Right lobe of liver (tissue), 6 donors: ENCODE data around the gene HGFAC. TPM values are rescaled to one million over a fixed set of nuclear protein-coding genes. Genes with fewer than 3 reads are reported as not detected.
A peak's percentile ranks its signal among the peaks of the same experiment; 100 is the strongest.
"Not testable (repeated sequence)": the region's sequence is repeated elsewhere in the genome, so short reads cannot be mapped to it uniquely, and the experiment has no call there.

Experiments used
- ATAC-seq, 4 donors: fragments of 200-7000 bp; cut with Tn5 transposase; one replicate each; pipeline ENCODE4 v1.9.1; 2020; ENCODE audit warnings: mild to moderate bottlenecking in 4 of 4, moderate library complexity in 4 of 4
- DNase-seq, 3 donors: peaks; one replicate each; pipeline ENCODE4 v3.0.0-alpha.2; 2020
- H3K27ac ChIP-seq, 3 donors: fragments of 200-600 bp; one replicate each; pipeline ENCODE4 v1.8.0; 2022
- H3K27me3 ChIP-seq, 2 donors: fragments of 200-600 bp; one replicate each; pipeline ENCODE4 v1.8.0; 2022
- H3K36me3 ChIP-seq, 4 donors: fragments of 200-600 bp; sonication (generic) in 1 of 4; one replicate each; pipeline versions ENCODE4 v1.5.1 to v1.8.0; 2017 to 2022; ENCODE audit warnings: control low read depth in 1 of 4
- H3K4me1 ChIP-seq, 4 donors: fragments of 200-600 bp; sonication (generic) in 1 of 4; one replicate each; pipeline versions ENCODE4 v1.5.1 to v1.8.0; 2017 to 2022; ENCODE audit warnings: control low read depth in 1 of 4
- H3K4me3 ChIP-seq, 3 donors: fragments of 200-600 bp; one replicate each; pipeline ENCODE4 v1.8.0; 2022
- H3K9me3 ChIP-seq, 4 donors: fragments of 200-600 bp; sonication (generic) in 1 of 4; one replicate each; pipeline versions ENCODE4 v1.5.1 to v1.8.0; 2017 to 2022; ENCODE audit warnings: control low read depth in 1 of 4
- POLR2A ChIP-seq: fragments of 450-650 bp; IDR thresholded peaks from one replicate; pipeline ENCODE4 v1.6.1; 2017; ENCODE audit warnings: antibody characterized with exemption, mild to moderate bottlenecking
- WGBS: methylation state at CpG from one replicate; pipeline ENCODE4 v1.1.6; 2018; ENCODE audit warnings: low coverage, low lambda C conversion rate; ENCODE audit not compliant: insufficient coverage; ENCODE audit errors: missing lambda C conversion rate; 5-methylcytosine and 5-hydroxymethylcytosine counted together
- intact Hi-C, 2 donors: fragments of 100-400 bp; cut with DNase I; formaldehyde crosslinking; loops; one replicate each; pipeline versions ENCODE4 v1.11.2 to v1.14.1; 2022
- total RNA-seq, 6 experiments: library from RNA; depleted of rRNA in 2 of 6; stranded (reverse); fragments of >200 nt in 2 of 6; fragmentation: NEBNext Ultra II Directional in 3 of 6; extraction: Animal tissue kit (Norgen Biotek cat#: 25700) in 3 of 6; gene quantifications; one replicate each; pipeline versions ENCODE4 v1.1.0 to v1.2.4, GENCODE V29; 2016 to 2023
- TF ChIP-seq, protein P1 (sequence below), 4 donors: fragments of 200-600 bp in 3 of 4; fragments of 450-650 bp in 1 of 4; IDR thresholded peaks; one replicate each; pipeline versions ENCODE4 v1.5.1 to v1.8.0; 2016 to 2022; ENCODE audit warnings: antibody characterized with exemption in 4 of 4, mild to moderate bottlenecking in 2 of 4
- donor health status: DM: no; HTN: yes; CAD: no.
- donor health status: DM: no; HTN: no; CAD: no.
- donor health status: DM: no; HTN: no; CAD: no.
- donor health status: DM: no; HTN: yes; CAD: no.
- donor health status: DM: no; HTN: yes; CAD: no.

The HGFAC gene
- total RNA-seq, 6 experiments from 2014 or later: 73.9 to 176 (median 140) TPM

DNA sequence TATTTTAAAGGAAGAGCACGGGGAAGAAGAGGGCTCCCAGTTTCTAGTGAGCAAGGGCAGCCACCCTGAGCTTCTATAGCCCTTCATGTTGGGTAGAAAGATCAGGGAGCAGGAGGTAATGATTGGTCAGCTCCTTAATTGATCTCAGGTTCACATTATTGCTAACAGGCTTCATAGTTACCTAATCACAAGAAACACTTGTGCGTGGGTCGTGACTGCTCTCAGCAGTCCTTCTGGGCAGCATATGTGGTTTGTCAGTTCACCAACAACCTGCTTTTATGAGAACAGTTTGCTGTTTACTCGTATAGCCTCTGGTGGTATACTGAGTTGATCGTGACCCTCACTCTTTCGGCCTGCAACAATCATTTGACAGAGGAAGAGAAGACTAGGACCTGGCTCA, 16.6 kb downstream of the HGFAC start:
- Histone ChIP-seq H3K27ac (no peak overlapping the region), H3K9me3 (no peaks in the 10 kb centered on the region), H3K4me3 (no peak overlapping the region), H3K36me3 (no peaks in the 10 kb centered on the region), H3K4me1 (peaks cover 0 to 17% (median 6%) of the 10 kb centered on the region in 4 donors), H3K27me3 (no peaks in the 10 kb centered on the region)
- TF ChIP-seq, protein P1, sequence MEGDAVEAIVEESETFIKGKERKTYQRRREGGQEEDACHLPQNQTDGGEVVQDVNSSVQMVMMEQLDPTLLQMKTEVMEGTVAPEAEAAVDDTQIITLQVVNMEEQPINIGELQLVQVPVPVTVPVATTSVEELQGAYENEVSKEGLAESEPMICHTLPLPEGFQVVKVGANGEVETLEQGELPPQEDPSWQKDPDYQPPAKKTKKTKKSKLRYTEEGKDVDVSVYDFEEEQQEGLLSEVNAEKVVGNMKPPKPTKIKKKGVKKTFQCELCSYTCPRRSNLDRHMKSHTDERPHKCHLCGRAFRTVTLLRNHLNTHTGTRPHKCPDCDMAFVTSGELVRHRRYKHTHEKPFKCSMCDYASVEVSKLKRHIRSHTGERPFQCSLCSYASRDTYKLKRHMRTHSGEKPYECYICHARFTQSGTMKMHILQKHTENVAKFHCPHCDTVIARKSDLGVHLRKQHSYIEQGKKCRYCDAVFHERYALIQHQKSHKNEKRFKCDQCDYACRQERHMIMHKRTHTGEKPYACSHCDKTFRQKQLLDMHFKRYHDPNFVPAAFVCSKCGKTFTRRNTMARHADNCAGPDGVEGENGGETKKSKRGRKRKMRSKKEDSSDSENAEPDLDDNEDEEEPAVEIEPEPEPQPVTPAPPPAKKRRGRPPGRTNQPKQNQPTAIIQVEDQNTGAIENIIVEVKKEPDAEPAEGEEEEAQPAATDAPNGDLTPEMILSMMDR (IDR thresholded peaks at IDR 0.05): no peak
- TF ChIP-seq POLR2A: no peak
- intact Hi-C loops: no loop called here
- no peak for DNase-seq
- WGBS: 97% methylated on average over 4 of the region's 6 CpGs
- no peak for ATAC-seq

DNA sequence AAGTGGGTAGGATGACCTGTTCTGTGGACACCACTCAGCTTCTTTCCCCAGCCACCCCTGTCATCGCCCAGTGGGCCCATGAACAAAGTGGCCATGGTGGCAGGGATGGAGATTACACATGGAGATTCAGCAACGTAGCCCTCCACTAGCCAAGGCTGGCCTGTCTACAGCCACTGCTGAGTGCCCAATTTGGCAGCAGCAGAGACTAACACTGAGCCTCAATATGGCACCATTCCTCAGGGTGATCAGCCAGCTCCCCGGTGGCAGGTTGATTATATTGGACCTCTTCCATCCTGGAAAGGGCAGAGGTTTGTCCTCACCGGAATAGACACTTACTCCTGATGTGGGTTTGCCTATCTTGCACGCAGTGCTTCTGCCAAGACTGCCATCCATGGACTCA, 17.4 kb downstream of the HGFAC start:
- H3K4me1 ChIP-seq: peaks cover 0 to 17% (median 6%) of the 10 kb centered on the region in 4 donors
- H3K27ac ChIP-seq, H3K4me3 ChIP-seq, intact Hi-C loops, H3K9me3 ChIP-seq, H3K36me3 ChIP-seq, H3K27me3 ChIP-seq, ATAC-seq: not testable (repeated sequence)
- peak in 1 of 3 donors; percentile 2 for DNase-seq
- no CpG with 5 or more reads among the region's 5 CpGs for WGBS

DNA sequence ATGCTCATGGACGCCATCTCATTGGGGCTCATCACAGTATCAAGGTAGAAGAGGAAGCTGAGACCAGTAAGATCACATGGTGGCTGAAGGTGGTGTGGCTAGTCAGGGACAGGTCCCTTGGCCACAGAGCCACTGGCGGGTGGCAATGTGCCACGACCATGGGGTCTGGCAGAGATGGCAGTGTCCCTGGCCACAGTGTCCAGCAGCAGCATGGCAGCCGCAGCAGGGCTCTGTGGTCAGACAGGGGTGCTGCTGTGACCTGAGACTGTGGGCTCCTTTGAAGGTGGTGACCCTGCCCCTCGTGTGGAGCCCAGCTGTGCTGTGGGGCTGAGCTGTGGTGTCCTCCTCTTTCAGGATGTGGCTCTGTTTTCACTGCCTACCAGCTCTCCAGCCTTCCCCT, 19.2 kb downstream of the HGFAC start:
- intact Hi-C loops: no loop called here
- no peaks in the 10 kb centered on the region for H3K36me3 ChIP-seq
- no peak overlapping the region for H3K4me3 ChIP-seq
- WGBS: no CpG with 5 or more reads among the region's 5 CpGs
- no peaks in the 10 kb centered on the region for H3K9me3 ChIP-seq
- DNase-seq (peak in 1 of 3 donors; percentile 18), ATAC-seq (no peak)
- no peak for TF ChIP-seq POLR2A
- TF ChIP-seq, protein P1 (IDR thresholded peaks at IDR 0.05): no peak
- no peak overlapping the region for H3K27ac ChIP-seq
- H3K27me3 ChIP-seq: no peaks in the 10 kb centered on the region
- H3K4me1 ChIP-seq: peaks cover 0 to 17% (median 6%) of the 10 kb centered on the region in 4 donors

DNA sequence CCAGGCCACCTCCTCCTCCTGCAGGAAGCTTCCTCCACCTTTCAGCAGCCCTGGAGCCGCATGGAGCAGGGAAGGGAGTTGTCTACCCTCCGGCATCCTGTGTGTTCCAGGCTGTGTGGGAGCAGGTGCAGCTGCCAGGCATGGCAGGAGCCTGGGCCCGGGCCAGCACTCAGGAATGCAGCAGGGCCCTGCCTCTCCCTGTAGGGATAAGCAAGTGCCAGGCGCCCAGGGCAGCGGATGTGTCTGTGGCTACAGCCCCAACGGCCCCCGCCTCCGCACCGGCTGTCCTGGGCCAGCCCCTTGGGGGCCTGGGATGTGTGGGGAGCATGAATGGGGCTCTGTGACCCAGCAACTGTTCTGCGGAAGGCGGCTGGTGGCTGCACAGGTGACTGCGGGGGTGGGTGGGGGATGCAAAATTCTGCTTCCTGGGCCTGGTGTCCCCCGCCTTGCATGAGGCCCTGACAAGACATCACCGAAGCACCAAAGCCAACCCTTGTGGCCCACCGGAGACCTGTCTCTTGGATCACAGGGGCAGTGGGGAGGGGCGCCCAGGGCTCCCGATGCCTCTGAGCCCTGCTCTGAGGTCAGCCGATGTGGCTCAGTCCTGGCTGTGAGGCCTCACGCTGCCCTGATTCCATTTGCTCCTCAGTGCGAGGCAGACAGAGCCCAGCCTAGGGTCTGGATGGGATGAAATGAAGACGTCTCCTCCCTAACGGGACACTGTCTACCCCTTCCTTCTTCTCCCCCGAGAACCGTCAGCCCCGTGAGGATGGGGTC, 19.9 kb downstream of the HGFAC start:
- DNase-seq: peak; percentile 86 to 88 (median 87)
- Histone ChIP-seq H3K4me1 (peaks cover 0 to 17% (median 6%) of the 10 kb centered on the region in 4 donors), H3K36me3 (no peaks in the 10 kb centered on the region), H3K27ac (no peak overlapping the region), H3K4me3 (no peak overlapping the region), H3K9me3 (no peaks in the 10 kb centered on the region), H3K27me3 (no peaks in the 10 kb centered on the region)
- peak; percentile 84 to 91 (median 85) for ATAC-seq
- WGBS: 72% methylated on average over 2 of the region's 25 CpGs
- intact Hi-C loops: no loop called here
- no peak for TF ChIP-seq POLR2A
- TF ChIP-seq, protein P1 (IDR thresholded peaks at IDR 0.05): no peak

DNA sequence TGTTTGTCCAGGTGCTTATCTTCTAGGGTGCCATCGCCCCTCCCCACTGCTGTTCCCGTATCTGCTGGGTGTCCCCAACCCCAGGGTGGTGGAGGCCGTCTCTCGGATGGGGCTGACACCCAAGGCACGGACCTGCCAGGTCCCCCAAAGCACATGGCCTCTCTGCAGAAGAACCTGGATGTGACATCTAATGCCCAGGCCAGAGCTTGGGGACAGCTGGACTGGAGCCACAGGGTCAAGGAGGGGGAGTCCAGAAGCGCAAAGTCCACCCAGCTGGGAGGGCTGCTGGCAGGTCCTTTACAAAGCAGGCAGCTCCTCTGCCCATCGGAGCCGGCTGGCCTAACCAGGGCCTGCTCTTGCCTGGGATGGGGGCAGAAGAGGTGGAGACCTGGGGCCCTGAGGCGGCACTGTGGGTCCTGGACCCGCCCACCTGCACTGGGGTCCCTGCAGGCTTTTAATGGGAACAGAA, 20.6 kb downstream of the HGFAC start:
- Histone ChIP-seq H3K27me3 (no peaks in the 10 kb centered on the region), H3K27ac (no peak overlapping the region), H3K4me1 (peaks cover 0 to 17% (median 6%) of the 10 kb centered on the region in 4 donors), H3K36me3 (no peaks in the 10 kb centered on the region), H3K4me3 (no peak overlapping the region), H3K9me3 (no peaks in the 10 kb centered on the region)
- WGBS: 93% methylated on average over 2 of the region's 10 CpGs
- DNase-seq (peak; percentile 60 to 79 (median 77)), ATAC-seq (peak; percentile 47 to 74 (median 64))
- intact Hi-C loops: no loop called here
- TF ChIP-seq POLR2A: no peak
- TF ChIP-seq, protein P1 (IDR thresholded peaks at IDR 0.05): no peak
